ENCODE measurements around the gene LARGE1. TPM values are rescaled to one million over a fixed set of nuclear protein-coding genes. Genes with fewer than 3 reads are reported as not detected.
A peak's percentile ranks its signal among the peaks of the same experiment; 100 is the strongest.

The LARGE1 gene
- total RNA-seq, 2 donors from 2014 or later, result 80.5 to 101 TPM

DNA sequence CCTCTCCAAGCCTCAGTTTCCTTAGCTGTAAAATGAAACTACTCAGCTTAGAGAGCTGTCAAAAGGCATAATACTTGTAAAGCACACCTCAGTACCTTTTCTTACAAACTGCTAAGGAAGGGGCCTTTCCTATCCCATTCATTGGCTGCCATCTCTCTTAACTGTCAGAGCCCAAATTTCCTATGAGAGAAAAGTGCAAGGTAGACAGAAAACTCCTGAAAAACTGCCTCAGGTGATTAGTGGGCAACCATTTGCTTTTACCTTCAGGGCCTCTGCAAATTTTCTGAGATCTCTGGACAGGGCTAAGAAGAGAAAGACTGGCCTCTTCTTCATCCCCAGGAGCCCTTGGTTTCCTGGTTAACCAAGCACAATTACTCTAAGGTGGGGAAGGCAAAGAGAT, 13.8 kb downstream of the LARGE1 start:
- H3K27me3 ChIP-seq, result no peaks in the 10 kb centered on the region
- TF ChIP-seq, protein P1, sequence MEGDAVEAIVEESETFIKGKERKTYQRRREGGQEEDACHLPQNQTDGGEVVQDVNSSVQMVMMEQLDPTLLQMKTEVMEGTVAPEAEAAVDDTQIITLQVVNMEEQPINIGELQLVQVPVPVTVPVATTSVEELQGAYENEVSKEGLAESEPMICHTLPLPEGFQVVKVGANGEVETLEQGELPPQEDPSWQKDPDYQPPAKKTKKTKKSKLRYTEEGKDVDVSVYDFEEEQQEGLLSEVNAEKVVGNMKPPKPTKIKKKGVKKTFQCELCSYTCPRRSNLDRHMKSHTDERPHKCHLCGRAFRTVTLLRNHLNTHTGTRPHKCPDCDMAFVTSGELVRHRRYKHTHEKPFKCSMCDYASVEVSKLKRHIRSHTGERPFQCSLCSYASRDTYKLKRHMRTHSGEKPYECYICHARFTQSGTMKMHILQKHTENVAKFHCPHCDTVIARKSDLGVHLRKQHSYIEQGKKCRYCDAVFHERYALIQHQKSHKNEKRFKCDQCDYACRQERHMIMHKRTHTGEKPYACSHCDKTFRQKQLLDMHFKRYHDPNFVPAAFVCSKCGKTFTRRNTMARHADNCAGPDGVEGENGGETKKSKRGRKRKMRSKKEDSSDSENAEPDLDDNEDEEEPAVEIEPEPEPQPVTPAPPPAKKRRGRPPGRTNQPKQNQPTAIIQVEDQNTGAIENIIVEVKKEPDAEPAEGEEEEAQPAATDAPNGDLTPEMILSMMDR (IDR thresholded peaks at IDR 0.05), result no peak
- no peaks in the 10 kb centered on the region for H3K9me3 ChIP-seq
- DNase-seq (ENCODE audit: low spot score), result no peak
- H3K4me1 ChIP-seq, result peaks cover 0 to 33% of the 10 kb centered on the region in 2 donors
- H3K4me3 ChIP-seq, result no peak overlapping the region
- H3K36me3 ChIP-seq, result no peaks in the 10 kb centered on the region
- peak overlapping the region in 1 of 2 donors; percentile 17 for H3K27ac ChIP-seq

DNA sequence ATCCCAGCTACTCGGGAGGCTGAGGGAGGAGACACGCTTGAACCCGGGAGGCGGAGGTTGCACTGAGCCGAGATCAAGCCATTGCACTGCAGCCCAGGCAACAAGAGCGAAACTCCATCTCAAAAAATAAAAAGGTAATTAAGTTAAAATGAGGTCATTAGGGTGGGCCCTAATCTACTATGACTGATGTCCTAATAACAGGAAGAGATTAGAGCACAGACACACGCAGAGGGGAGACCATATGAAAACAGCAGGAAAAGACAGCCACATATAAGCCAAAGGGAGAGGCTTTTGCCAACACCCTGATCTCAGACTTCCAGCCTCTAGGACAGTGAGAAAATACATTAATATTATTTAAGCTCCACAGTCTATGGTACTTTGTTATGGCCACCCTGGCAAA, 17.3 kb downstream of the LARGE1 start:
- Histone ChIP-seq H3K9me3 (no peaks in the 10 kb centered on the region), H3K4me3 (no peak overlapping the region), H3K4me1 (peaks cover 0 to 30% of the 10 kb centered on the region in 2 donors), H3K27ac (no peak overlapping the region), H3K27me3 (no peaks in the 10 kb centered on the region), H3K36me3 (no peaks in the 10 kb centered on the region)
- TF ChIP-seq, protein P1 (IDR thresholded peaks at IDR 0.05), result no peak
- DNase-seq (ENCODE audit: low spot score), result no peak

DNA sequence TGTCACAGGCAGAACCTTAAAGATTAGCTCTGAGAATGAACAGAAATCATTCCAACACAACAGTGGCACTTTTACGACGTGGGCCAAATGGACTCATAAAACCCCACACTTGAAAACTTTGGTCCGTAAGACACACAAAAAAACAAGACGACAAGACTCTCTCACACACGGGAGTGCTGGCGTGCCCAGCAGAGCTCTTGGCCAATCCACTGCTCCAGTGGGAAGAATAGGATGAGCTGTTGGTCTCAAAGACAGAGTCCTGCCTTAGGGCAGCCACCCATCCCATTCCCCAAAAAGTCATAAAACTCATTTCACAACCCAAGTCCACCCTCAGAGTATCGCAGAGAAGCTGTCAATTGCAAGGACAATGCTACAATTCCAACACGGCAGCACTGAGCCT, 18.2 kb downstream of the LARGE1 start:
- no peak overlapping the region for H3K27ac ChIP-seq
- peaks cover 0 to 30% of the 10 kb centered on the region in 2 donors for H3K4me1 ChIP-seq
- H3K36me3 ChIP-seq, result no peaks in the 10 kb centered on the region
- no peaks in the 10 kb centered on the region for H3K27me3 ChIP-seq
- DNase-seq (ENCODE audit: low spot score), result no peak
- H3K4me3 ChIP-seq, result no peak overlapping the region
- H3K9me3 ChIP-seq, result no peaks in the 10 kb centered on the region
- TF ChIP-seq, protein P1 (IDR thresholded peaks at IDR 0.05), result no peak

DNA sequence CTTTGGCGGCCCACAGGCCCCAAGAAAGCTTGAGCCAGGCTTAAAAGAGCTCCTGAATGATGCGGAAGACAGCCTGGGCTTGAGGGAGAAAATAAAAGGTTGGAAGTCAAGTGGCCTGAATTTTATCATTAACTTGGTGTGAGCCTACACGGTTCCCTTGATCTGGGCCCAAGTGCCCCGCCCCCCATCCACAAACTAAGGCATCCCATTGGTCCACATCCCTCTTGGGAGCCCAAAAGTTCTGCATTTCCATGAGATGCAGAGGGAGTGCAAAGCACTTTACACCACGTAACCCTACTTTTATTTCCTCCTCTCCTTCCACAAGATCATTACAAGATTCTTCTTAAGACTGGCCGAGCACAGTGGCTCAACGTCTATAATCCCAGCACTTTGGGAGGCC, 22.2 kb downstream of the LARGE1 start:
- Histone ChIP-seq H3K9me3 (no peaks in the 10 kb centered on the region), H3K27me3 (no peaks in the 10 kb centered on the region), H3K36me3 (no peaks in the 10 kb centered on the region), H3K4me1 (peaks cover 0 to 35% of the 10 kb centered on the region in 2 donors), H3K27ac (peak overlapping the region; percentile 63 to 68), H3K4me3 (no peak overlapping the region)
- DNase-seq (ENCODE audit: low spot score), result no peak
- TF ChIP-seq, protein P1 (IDR thresholded peaks at IDR 0.05), result no peak

DNA sequence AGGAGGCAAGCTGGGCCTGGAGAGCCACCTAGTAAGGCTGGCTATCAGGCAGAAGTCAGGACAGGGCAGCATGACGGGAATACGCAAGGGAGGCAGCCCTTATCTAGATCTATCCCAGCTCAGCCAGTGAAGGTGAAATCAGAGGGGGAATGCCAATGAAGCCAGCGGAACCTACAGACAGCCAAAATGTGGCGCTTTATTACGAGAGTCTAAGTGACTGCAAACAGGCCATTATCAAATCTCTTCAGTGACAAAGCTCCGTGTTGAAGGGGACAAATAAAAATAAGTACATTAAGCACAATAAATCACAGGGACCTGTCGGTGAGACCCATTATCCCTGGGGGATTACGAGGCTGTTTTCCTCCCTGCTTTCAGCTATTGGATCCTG, 22.8 kb downstream of the LARGE1 start:
- peaks cover 0 to 35% of the 10 kb centered on the region in 2 donors for H3K4me1 ChIP-seq

More for the DNA sequence above, 22.8 kb downstream of the LARGE1 start:
- H3K4me3 ChIP-seq, result no peak overlapping the region
- peak overlapping the region; percentile 63 to 68 for H3K27ac ChIP-seq
- DNase-seq (ENCODE audit: low spot score), result no peak
- H3K9me3 ChIP-seq, result no peaks in the 10 kb centered on the region
- no peaks in the 10 kb centered on the region for H3K36me3 ChIP-seq
- no peaks in the 10 kb centered on the region for H3K27me3 ChIP-seq
- TF ChIP-seq, protein P1 (IDR thresholded peaks at IDR 0.05), result no peak

All from right atrium auricular region (tissue), 2 donors.